H1 (cell line): Measurements from ENCODE around the gene MARCOL. TPM values are rescaled to one million over a fixed set of nuclear protein-coding genes. Genes with fewer than 3 reads are reported as not detected.

ENCODE experiments used
- CTCF ChIA-PET: fragments of 300-600 bp; sonication (Branson Sonifier 250); formaldehyde crosslinking; loops from one replicate; lab custom pipeline; 2021; ENCODE audit not compliant: partially characterized antibody; lab: Charles Lee
- POLR2A ChIA-PET: fragments of 300-600 bp; sonication (Branson Sonifier 250); formaldehyde crosslinking; loops from one replicate; lab custom pipeline; 2021; ENCODE audit warnings: inconsistent platforms; ENCODE audit not compliant: partially characterized antibody; lab: Charles Lee
- DNase-seq, 2 experiments: peaks; one replicate each; pipeline versions ENCODE4 v3.0.0 to v3.0.0-alpha.2; 2010 to 2022; ENCODE audit warnings: low spot score in 2 of 2, low read depth in 1 of 2, mixed read lengths in 1 of 2
- FAIRE-seq: peaks from 2 replicates; lab custom pipeline; 2011; peaks lifted over from hg19 to GRCh38; lab: Jason Lieb, UNC
- H2AFZ ChIP-seq: 2 replicates; pipeline ENCODE4 v1.8.1; 2012; ENCODE audit warnings: low read length, inconsistent platforms
- H2AK5ac ChIP-seq: 2 replicates; pipeline ENCODE4 v1.6.1; 2013; ENCODE audit warnings: low read depth, low read length
- H2BK120ac ChIP-seq: replicated peaks from 2 replicates; pipeline ENCODE3; 2013; ENCODE audit warnings: low read depth, low read length, inconsistent platforms
- H2BK12ac ChIP-seq: 2 replicates; pipeline ENCODE4 v1.6.1; 2013; ENCODE audit warnings: low read depth, low read length
- H2BK15ac ChIP-seq: 2 replicates; pipeline ENCODE4 v1.6.1; 2013; ENCODE audit warnings: low read length
- H2BK20ac ChIP-seq: 2 replicates; pipeline ENCODE4 v1.6.1; 2013; ENCODE audit warnings: low read length
- H2BK5ac ChIP-seq: 2 replicates; pipeline ENCODE4 v1.6.1; 2013; ENCODE audit warnings: low read depth, low read length
- H3K14ac ChIP-seq: 2 replicates; pipeline ENCODE4 v1.6.1; 2013; ENCODE audit warnings: inconsistent platforms; ENCODE audit not compliant: insufficient read length
- H3K18ac ChIP-seq: 2 replicates; pipeline ENCODE4 v1.6.1; 2013; ENCODE audit warnings: low read length; ENCODE audit errors: extremely low read depth
- H3K23ac ChIP-seq: 2 replicates; pipeline ENCODE4 v1.6.1; 2013; ENCODE audit warnings: inconsistent platforms; ENCODE audit not compliant: insufficient read length
- H3K23me2 ChIP-seq: 2 replicates; pipeline ENCODE4 v1.6.1; 2013; ENCODE audit warnings: low read depth, low read length
- H3K27ac ChIP-seq: 2 replicates; pipeline ENCODE4 v1.6.1; 2011; ENCODE audit warnings: low read depth, low read length, inconsistent platforms
- H3K27me3 ChIP-seq, 4 experiments: replicated peaks in 1 of 4; 1 replicate in 1 of 4; 2 replicates in 3 of 4; pipeline versions ENCODE4 v1.6.1 to v1.8.1; 2011 to 2013; ENCODE audit warnings: low read length in 3 of 4, mild to moderate bottlenecking in 3 of 4, inconsistent platforms in 2 of 4, mixed read lengths in 2 of 4, moderate library complexity in 1 of 4; ENCODE audit not compliant: control insufficient read depth in 3 of 4, insufficient read depth in 3 of 4; ENCODE audit errors: extremely low read depth in 1 of 4
- H3K36me3 ChIP-seq, 4 experiments: 2 replicates each; pipeline versions ENCODE4 v1.6.1 to v1.8.1; 2011 to 2013; ENCODE audit warnings: mild to moderate bottlenecking in 4 of 4, low read length in 3 of 4, moderate library complexity in 2 of 4, control low read depth in 1 of 4, inconsistent platforms in 1 of 4; ENCODE audit not compliant: insufficient read depth in 4 of 4, control insufficient read depth in 2 of 4
- H3K4ac ChIP-seq: replicated peaks from 2 replicates; pipeline ENCODE3; 2013; ENCODE audit warnings: low read length, low read depth, mixed read lengths, inconsistent platforms; ENCODE audit not compliant: insufficient read length
- H3K4me1 ChIP-seq, 4 experiments: replicated peaks in 1 of 4; 1 replicate in 1 of 4; 2 replicates in 3 of 4; pipeline versions ENCODE4 v1.6.1 to v1.8.1; 2011 to 2013; ENCODE audit warnings: low read length in 3 of 4, inconsistent platforms in 2 of 4, mixed read lengths in 1 of 4; ENCODE audit not compliant: insufficient read depth in 4 of 4, control insufficient read depth in 3 of 4
- H3K4me2 ChIP-seq, 2 experiments: 2 replicates each; pipeline versions ENCODE4 v1.6.1 to v1.8.1; 2011 to 2013; ENCODE audit warnings: low read depth in 2 of 2, low read length in 2 of 2, control low read depth in 1 of 2, inconsistent platforms in 1 of 2, mild to moderate bottlenecking in 1 of 2; ENCODE audit not compliant: insufficient read depth in 1 of 2
- H3K4me3 ChIP-seq, 4 experiments: fragments of 200-600, 300-600 bp in 1 of 4; sonication (generic), shearing (Covaris generic), sonication (Bioruptor Twin) in 1 of 4; 2 replicates each; pipeline versions ENCODE4 v1.5.1 to v1.8.1; 2011 to 2016; ENCODE audit warnings: low read length in 4 of 4, low read depth in 3 of 4, control low read depth in 2 of 4, inconsistent platforms in 2 of 4, mild to moderate bottlenecking in 2 of 4, mixed read lengths in 1 of 4, moderate library complexity in 1 of 4; ENCODE audit not compliant: insufficient read depth in 2 of 4; ENCODE audit errors: extremely low read depth in 1 of 4
- H3K56ac ChIP-seq: replicated peaks from 2 replicates; pipeline ENCODE3; 2013; ENCODE audit warnings: low read depth, mild to moderate bottlenecking, mixed read lengths, low read length, inconsistent platforms; ENCODE audit not compliant: insufficient read length
- H3K79me1 ChIP-seq: 2 replicates; pipeline ENCODE4 v1.6.1; 2013; ENCODE audit warnings: low read depth, low read length, control low read depth
- H3K79me2 ChIP-seq, 2 experiments: 2 replicates each; pipeline versions ENCODE4 v1.6.1 to v1.8.1; 2012 to 2013; ENCODE audit warnings: low read length in 2 of 2, mild to moderate bottlenecking in 2 of 2, inconsistent platforms in 1 of 2; ENCODE audit not compliant: insufficient read depth in 2 of 2, control insufficient read depth in 1 of 2
- H3K9ac ChIP-seq, 4 experiments: replicated peaks in 1 of 4; 1 replicate in 1 of 4; 2 replicates in 3 of 4; pipeline versions ENCODE4 v1.6.1 to v1.8.1; 2011 to 2013; ENCODE audit warnings: low read depth in 3 of 4, low read length in 3 of 4, control low read depth in 2 of 4, mild to moderate bottlenecking in 2 of 4, moderate library complexity in 2 of 4, inconsistent platforms in 1 of 4; ENCODE audit errors: extremely low read depth in 1 of 4
- H3K9me3 ChIP-seq, 2 experiments: 2 replicates each; pipeline versions ENCODE4 v1.6.1 to v1.8.1; 2012 to 2013; ENCODE audit warnings: mild to moderate bottlenecking in 2 of 2, moderate library complexity in 2 of 2, control low read depth in 1 of 2, inconsistent platforms in 1 of 2, low read depth in 1 of 2, low read length in 1 of 2, mixed read lengths in 1 of 2; ENCODE audit not compliant: insufficient read depth in 2 of 2
- H4K20me1 ChIP-seq, 2 experiments: replicated peaks in 1 of 2; 2 replicates each; pipeline versions ENCODE3 to v1.8.1; 2011 to 2013; ENCODE audit warnings: inconsistent platforms in 2 of 2, low read length in 2 of 2, mild to moderate bottlenecking in 1 of 2; ENCODE audit not compliant: insufficient read depth in 2 of 2, control insufficient read depth in 1 of 2
- H4K5ac ChIP-seq: 2 replicates; pipeline ENCODE4 v1.6.1; 2013; ENCODE audit warnings: low read length, low read depth, mixed read lengths, inconsistent platforms; ENCODE audit not compliant: insufficient read length
- H4K8ac ChIP-seq: 2 replicates; pipeline ENCODE4 v1.8.0; 2013; ENCODE audit warnings: mild to moderate bottlenecking, moderate library complexity, low read length, inconsistent platforms; ENCODE audit not compliant: insufficient read depth; ENCODE audit errors: extremely low read depth
- H4K91ac ChIP-seq: replicated peaks from 2 replicates; pipeline ENCODE3; 2013; ENCODE audit warnings: low read length, mixed read lengths, inconsistent platforms; ENCODE audit not compliant: insufficient read length
- EP300 ChIP-seq, 2 experiments: IDR thresholded peaks; 1 replicate in 1 of 2; 2 replicates in 1 of 2; pipeline ENCODE4 v1.6.1; 2011 to 2012; ENCODE audit warnings: low read depth in 2 of 2, low read length in 2 of 2, mild to moderate bottlenecking in 2 of 2, borderline replicate concordance in 1 of 2, inconsistent platforms in 1 of 2, moderate library complexity in 1 of 2
- GABPA ChIP-seq: IDR thresholded peaks from 2 replicates; pipeline ENCODE4 v1.6.1; 2011; ENCODE audit warnings: mild to moderate bottlenecking, low read length, moderate library complexity, borderline replicate concordance; ENCODE audit not compliant: insufficient read depth
- HDAC2 ChIP-seq, 2 experiments: fragments of 300-600 bp in 1 of 2; sonication (generic) in 1 of 2; IDR thresholded peaks; 2 replicates each; pipeline ENCODE4 v1.6.1; 2011 to 2012; ENCODE audit warnings: low read depth in 2 of 2, low read length in 2 of 2, mild to moderate bottlenecking in 2 of 2, moderate library complexity in 2 of 2, borderline replicate concordance in 1 of 2, inconsistent platforms in 1 of 2
- HDAC6 ChIP-seq: IDR thresholded peaks from one replicate; pipeline ENCODE4 v1.7.1; 2012; ENCODE audit warnings: low read depth, mild to moderate bottlenecking, inconsistent platforms, low read length, moderate library complexity
- JUN ChIP-seq: IDR thresholded peaks from 2 replicates; pipeline ENCODE4 v1.6.1; 2011; ENCODE audit warnings: low read depth, mild to moderate bottlenecking, improper control_type of control experiment, low read length
- KDM4A ChIP-seq: IDR thresholded peaks from one replicate; pipeline ENCODE4 v1.7.1; 2012; ENCODE audit warnings: low read depth, mild to moderate bottlenecking, moderate library complexity, low read length, inconsistent platforms; ENCODE audit not compliant: severe bottlenecking
- POLR2A ChIP-seq, 2 experiments: IDR thresholded peaks; 1 replicate in 1 of 2; 2 replicates in 1 of 2; pipeline ENCODE4 v1.6.1; 2011; ENCODE audit warnings: low read depth in 2 of 2, low read length in 2 of 2, mild to moderate bottlenecking in 2 of 2; ENCODE audit errors: control extremely low read depth in 1 of 2
- SAP30 ChIP-seq: fragments of 300-600 bp; sonication (generic); IDR thresholded peaks from 2 replicates; pipeline ENCODE4 v1.7.1; 2012; ENCODE audit warnings: low read length, moderate library complexity, mild to moderate bottlenecking, inconsistent platforms; ENCODE audit not compliant: insufficient read depth, insufficient replicate concordance
- SIX5 ChIP-seq: IDR thresholded peaks from 2 replicates; pipeline ENCODE4 v1.6.1; 2011; ENCODE audit warnings: mild to moderate bottlenecking, low read depth, low read length
- SP4 ChIP-seq: IDR thresholded peaks from 2 replicates; pipeline ENCODE4 v1.6.1; 2012; ENCODE audit warnings: low read length, inconsistent platforms
- SUZ12 ChIP-seq: fragments of 200-600 bp; sonication (generic); IDR thresholded peaks from 2 replicates; pipeline ENCODE4 v1.6.1; 2012; ENCODE audit warnings: mild to moderate bottlenecking, inconsistent platforms, low read length, moderate library complexity, mixed read lengths
- YY1 ChIP-seq: IDR thresholded peaks from 2 replicates; pipeline ENCODE4 v1.6.1; 2011; ENCODE audit warnings: low read depth, mild to moderate bottlenecking, low read length
- polyA plus RNA-seq, 7 experiments: library from polyadenylated mRNA; depleted of rRNA in 3 of 7; stranded (reverse) in 5 of 7; unstranded in 2 of 7; fragments of >200 nt in 5 of 7; fragments of 200-250 nt in 2 of 7; gene quantifications; 1 replicate in 5 of 7; 2 replicates in 1 of 7; 4 replicates in 1 of 7; pipeline versions ENCODE4 v1.2.1 to v1.2.3, GENCODE V29; 2011 to 2013; ENCODE audit warnings: missing spikeins in 2 of 7, mixed read lengths in 2 of 7
- total RNA-seq: library from RNA; stranded (reverse); fragmentation: NEBNext Ultra II Directional; extraction: Animal tissue kit (Norgen Biotek cat#: 25700); gene quantifications from 2 replicates; pipeline ENCODE4 v1.2.1, GENCODE V29; 2021
- TF ChIP-seq, protein P1 (sequence below), 3 experiments: IDR thresholded peaks; 1 replicate in 2 of 3; 2 replicates in 1 of 3; pipeline versions ENCODE4 v1.5.1 to v1.6.1; 2011; ENCODE audit warnings: low read length in 3 of 3, mild to moderate bottlenecking in 3 of 3, inconsistent platforms in 2 of 3, low read depth in 1 of 3, moderate library complexity in 1 of 3; ENCODE audit not compliant: insufficient read depth in 1 of 3; ENCODE audit errors: control extremely low read depth in 1 of 3

MARCOL gene
- total and polyA plus RNA-seq, 2 of the 8 experiments (the other 6 are each of a cell fraction or from before 2014, with no cell fraction given): not detected

- Histone ChIP-seq H2AFZ (no peak overlapping the region), H4K8ac (no peak overlapping the region), H2BK15ac (no peak overlapping the region)
- TF ChIP-seq GABPA: no peak
- TF ChIP-seq HDAC6: no peak
- TF ChIP-seq JUN: no peak
- no peak for TF ChIP-seq SIX5
- TF ChIP-seq, protein P1, sequence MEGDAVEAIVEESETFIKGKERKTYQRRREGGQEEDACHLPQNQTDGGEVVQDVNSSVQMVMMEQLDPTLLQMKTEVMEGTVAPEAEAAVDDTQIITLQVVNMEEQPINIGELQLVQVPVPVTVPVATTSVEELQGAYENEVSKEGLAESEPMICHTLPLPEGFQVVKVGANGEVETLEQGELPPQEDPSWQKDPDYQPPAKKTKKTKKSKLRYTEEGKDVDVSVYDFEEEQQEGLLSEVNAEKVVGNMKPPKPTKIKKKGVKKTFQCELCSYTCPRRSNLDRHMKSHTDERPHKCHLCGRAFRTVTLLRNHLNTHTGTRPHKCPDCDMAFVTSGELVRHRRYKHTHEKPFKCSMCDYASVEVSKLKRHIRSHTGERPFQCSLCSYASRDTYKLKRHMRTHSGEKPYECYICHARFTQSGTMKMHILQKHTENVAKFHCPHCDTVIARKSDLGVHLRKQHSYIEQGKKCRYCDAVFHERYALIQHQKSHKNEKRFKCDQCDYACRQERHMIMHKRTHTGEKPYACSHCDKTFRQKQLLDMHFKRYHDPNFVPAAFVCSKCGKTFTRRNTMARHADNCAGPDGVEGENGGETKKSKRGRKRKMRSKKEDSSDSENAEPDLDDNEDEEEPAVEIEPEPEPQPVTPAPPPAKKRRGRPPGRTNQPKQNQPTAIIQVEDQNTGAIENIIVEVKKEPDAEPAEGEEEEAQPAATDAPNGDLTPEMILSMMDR (IDR thresholded peaks at IDR 0.05; ENCODE audit: control extremely low read depth in 1 of 3, insufficient read depth in 1 of 3, low read depth in 1 of 3, low read length in 3 of 3): no peak
- no peak for TF ChIP-seq POLR2A (IDR thresholded peaks at IDR 0.05; ENCODE audit: control extremely low read depth in 1 of 2, low read depth in 2 of 2, low read length in 2 of 2)
- TF ChIP-seq HDAC2 (IDR thresholded peaks at IDR 0.05; ENCODE audit: borderline replicate concordance in 1 of 2, low read depth in 2 of 2, low read length in 2 of 2): no peak
- no peak for TF ChIP-seq SAP30
- no peak for TF ChIP-seq SP4
- TF ChIP-seq SUZ12: no peak
- no peak for TF ChIP-seq EP300 (IDR thresholded peaks at IDR 0.05; ENCODE audit: borderline replicate concordance in 1 of 2, low read depth in 2 of 2, low read length in 2 of 2)
- TF ChIP-seq KDM4A: no peak
- TF ChIP-seq YY1: no peak
Observed at GRCh38 chr5:148255456-148255855, 17.1 kb downstream of the MARCOL start.

More at GRCh38 chr5:148255456-148255855, 17.1 kb downstream of the MARCOL start:
- Histone ChIP-seq H3K4me2 (no peak overlapping the region), H3K79me1 (no peaks in the 10 kb centered on the region), H3K23ac (no peak overlapping the region), H2BK12ac (no peak overlapping the region), H2BK20ac (no peak overlapping the region), H3K23me2 (no peaks in the 10 kb centered on the region), H3K79me2 (no peaks in the 10 kb centered on the region), H2AK5ac (no peak overlapping the region), H3K27me3 (no peaks in the 10 kb centered on the region), H3K36me3 (no peaks in the 10 kb centered on the region), H3K4me3 (no peak overlapping the region), H3K56ac (no peak overlapping the region), H3K14ac (no peak overlapping the region), H3K4ac (no peak overlapping the region), H3K27ac (no peak overlapping the region), H4K20me1 (no peaks in the 10 kb centered on the region), H3K18ac (no peak overlapping the region), H2BK5ac (no peak overlapping the region), H2BK120ac (no peak overlapping the region), H4K5ac (no peak overlapping the region), H3K4me1 (no peaks in the 10 kb centered on the region), H4K91ac (no peak overlapping the region), H3K9me3 (peaks cover 0 to 9% of the 10 kb centered on the region in 2 experiments; a peak in 1 of 4 replicates), H3K9ac (no peak overlapping the region)
- CTCF ChIA-PET: no interaction called here
- POLR2A ChIA-PET: no interaction called here
- DNase-seq (no peak), FAIRE-seq (no peak)
